ENCODE results near the gene GRIP1.

GRIP1 gene

GRCh38 chr12:66533767-66534166, 145.1 kb downstream of the GRIP1 start:
- Histone ChIP-seq H3K4ac (ENCODE audit: low read depth, low read length) (no peak overlapping the region), H2AK5ac (ENCODE audit: low read length) (no peak overlapping the region), H3K9me3 (ENCODE audit: insufficient read depth, low read depth, low read length) (no peaks in the 10 kb centered on the region), H3K27ac (ENCODE audit: low read depth, low read length) (no peak overlapping the region), H2BK5ac (ENCODE audit: low read depth, low read length, poor library complexity) (no peak overlapping the region), H3K27me3 (ENCODE audit: insufficient read depth, low read length) (no peaks in the 10 kb centered on the region), H2BK120ac (ENCODE audit: insufficient read depth, low read length, poor library complexity) (no peak overlapping the region), H3K79me1 (ENCODE audit: low read length) (no peaks in the 10 kb centered on the region), H3K4me3 (ENCODE audit: low read depth, low read length) (no peak overlapping the region), H2BK12ac (ENCODE audit: low read length) (no peak overlapping the region), H2AFZ (ENCODE audit: insufficient read depth, low read length, poor library complexity) (no peak overlapping the region), H3K18ac (ENCODE audit: low read length) (no peak overlapping the region), H3K4me2 (ENCODE audit: low read length) (no peak overlapping the region), H3K4me1 (ENCODE audit: control insufficient read depth in 1 of 2, insufficient read depth in 2 of 2, low read length in 2 of 2) (no peaks in the 10 kb centered on the region), H3K9ac (ENCODE audit: low read length) (no peak overlapping the region), H3K79me2 (ENCODE audit: control insufficient read depth, insufficient read depth, low read length, poor library complexity) (no peaks in the 10 kb centered on the region), H4K8ac (ENCODE audit: low read depth, low read length) (no peak overlapping the region), H4K12ac (ENCODE audit: low read depth, low read length) (no peak overlapping the region), H3K36me3 (ENCODE audit: control insufficient read depth in 1 of 2, insufficient read depth in 2 of 2, low read length in 2 of 2) (no peaks in the 10 kb centered on the region), H3K14ac (ENCODE audit: low read length) (no peak overlapping the region), H3K23ac (ENCODE audit: low read length) (no peak overlapping the region), H4K91ac (ENCODE audit: low read depth, low read length) (no peak overlapping the region)
- DNase-seq = no peak
- WGBS (ENCODE audit: extremely low coverage, insufficient coverage, insufficient read length) = no CpG with 5 or more reads among the region's 2 CpGs

GRCh38 chr12:66531766-66532165, 147.1 kb downstream of the GRIP1 start:
- H2AK5ac ChIP-seq (ENCODE audit: low read length) = no peak overlapping the region
- no peaks in the 10 kb centered on the region for H3K36me3 ChIP-seq (ENCODE audit: control insufficient read depth in 1 of 2, insufficient read depth in 2 of 2, low read length in 2 of 2)
- H4K91ac ChIP-seq (ENCODE audit: low read depth, low read length) = no peak overlapping the region
- no CpG with 5 or more reads among the region's 2 CpGs for WGBS (ENCODE audit: extremely low coverage, insufficient coverage, insufficient read length)
- no peak overlapping the region for H3K14ac ChIP-seq (ENCODE audit: low read length)
- no peak overlapping the region for H3K18ac ChIP-seq (ENCODE audit: low read length)
- H3K79me2 ChIP-seq (ENCODE audit: control insufficient read depth, insufficient read depth, low read length, poor library complexity) = no peaks in the 10 kb centered on the region
- no peak overlapping the region for H4K8ac ChIP-seq (ENCODE audit: low read depth, low read length)
- no peaks in the 10 kb centered on the region for H3K4me1 ChIP-seq (ENCODE audit: control insufficient read depth in 1 of 2, insufficient read depth in 2 of 2, low read length in 2 of 2)
- H2BK120ac ChIP-seq (ENCODE audit: insufficient read depth, low read length, poor library complexity) = no peak overlapping the region
- no peaks in the 10 kb centered on the region for H3K79me1 ChIP-seq (ENCODE audit: low read length)
- DNase-seq = no peak
- H4K12ac ChIP-seq (ENCODE audit: low read depth, low read length) = no peak overlapping the region
- H3K9ac ChIP-seq (ENCODE audit: low read length) = no peak overlapping the region
- H3K4ac ChIP-seq (ENCODE audit: low read depth, low read length) = no peak overlapping the region
- H3K27me3 ChIP-seq (ENCODE audit: insufficient read depth, low read length) = no peaks in the 10 kb centered on the region
- H3K23ac ChIP-seq (ENCODE audit: low read length) = no peak overlapping the region
- H2BK12ac ChIP-seq (ENCODE audit: low read length) = no peak overlapping the region
- no peak overlapping the region for H3K4me2 ChIP-seq (ENCODE audit: low read length)
- no peak overlapping the region for H3K27ac ChIP-seq (ENCODE audit: low read depth, low read length)
- no peak overlapping the region for H3K4me3 ChIP-seq (ENCODE audit: low read depth, low read length)
- H3K9me3 ChIP-seq (ENCODE audit: insufficient read depth, low read depth, low read length) = no peaks in the 10 kb centered on the region
- H2BK5ac ChIP-seq (ENCODE audit: low read depth, low read length, poor library complexity) = no peak overlapping the region
- no peak overlapping the region for H2AFZ ChIP-seq (ENCODE audit: insufficient read depth, low read length, poor library complexity)

- H4K8ac ChIP-seq (ENCODE audit: low read depth, low read length) = no peak overlapping the region
- no peak overlapping the region for H2AFZ ChIP-seq (ENCODE audit: insufficient read depth, low read length, poor library complexity)
- no peak overlapping the region for H3K14ac ChIP-seq (ENCODE audit: low read length)
- no peaks in the 10 kb centered on the region for H3K79me2 ChIP-seq (ENCODE audit: control insufficient read depth, insufficient read depth, low read length, poor library complexity)
- no peaks in the 10 kb centered on the region for H3K79me1 ChIP-seq (ENCODE audit: low read length)
- H3K27ac ChIP-seq (ENCODE audit: low read depth, low read length) = no peak overlapping the region
- no peak for DNase-seq
- H3K4ac ChIP-seq (ENCODE audit: low read depth, low read length) = no peak overlapping the region
- H4K91ac ChIP-seq (ENCODE audit: low read depth, low read length) = no peak overlapping the region
- H4K12ac ChIP-seq (ENCODE audit: low read depth, low read length) = no peak overlapping the region
- no peaks in the 10 kb centered on the region for H3K4me1 ChIP-seq (ENCODE audit: control insufficient read depth in 1 of 2, insufficient read depth in 2 of 2, low read length in 2 of 2)
- no peaks in the 10 kb centered on the region for H3K27me3 ChIP-seq (ENCODE audit: insufficient read depth, low read length)
- no peak overlapping the region for H2AK5ac ChIP-seq (ENCODE audit: low read length)
- H3K9ac ChIP-seq (ENCODE audit: low read length) = no peak overlapping the region
- no peaks in the 10 kb centered on the region for H3K9me3 ChIP-seq (ENCODE audit: insufficient read depth, low read depth, low read length)
- no peak overlapping the region for H3K4me2 ChIP-seq (ENCODE audit: low read length)
- H3K23ac ChIP-seq (ENCODE audit: low read length) = no peak overlapping the region
- H2BK120ac ChIP-seq (ENCODE audit: insufficient read depth, low read length, poor library complexity) = no peak overlapping the region
- no CpG with 5 or more reads among the region's 1 CpG for WGBS (ENCODE audit: extremely low coverage, insufficient coverage, insufficient read length)
- H2BK12ac ChIP-seq (ENCODE audit: low read length) = no peak overlapping the region
- H3K18ac ChIP-seq (ENCODE audit: low read length) = no peak overlapping the region
- H3K4me3 ChIP-seq (ENCODE audit: low read depth, low read length) = no peak overlapping the region
- H2BK5ac ChIP-seq (ENCODE audit: low read depth, low read length, poor library complexity) = no peak overlapping the region
- H3K36me3 ChIP-seq (ENCODE audit: control insufficient read depth in 1 of 2, insufficient read depth in 2 of 2, low read length in 2 of 2) = no peaks in the 10 kb centered on the region
These were observed 148.9 kb downstream of the GRIP1 start for GRCh38 chr12:66529934-66530333.

GRCh38 chr12:66516561-66516960, 162.3 kb downstream of the GRIP1 start:
- H3K14ac ChIP-seq (ENCODE audit: low read length) = no peak overlapping the region
- H2BK120ac ChIP-seq (ENCODE audit: insufficient read depth, low read length, poor library complexity) = no peak overlapping the region
- no peaks in the 10 kb centered on the region for H3K9me3 ChIP-seq (ENCODE audit: insufficient read depth, low read depth, low read length)
- DNase-seq = no peak
- H3K23ac ChIP-seq (ENCODE audit: low read length) = no peak overlapping the region
- H3K4ac ChIP-seq (ENCODE audit: low read depth, low read length) = no peak overlapping the region
- no peak overlapping the region for H2AK5ac ChIP-seq (ENCODE audit: low read length)
- H3K4me2 ChIP-seq (ENCODE audit: low read length) = no peak overlapping the region
- H3K79me2 ChIP-seq (ENCODE audit: control insufficient read depth, insufficient read depth, low read length, poor library complexity) = no peaks in the 10 kb centered on the region
- no peak overlapping the region for H4K8ac ChIP-seq (ENCODE audit: low read depth, low read length)
- no peak overlapping the region for H2AFZ ChIP-seq (ENCODE audit: insufficient read depth, low read length, poor library complexity)
- no peaks in the 10 kb centered on the region for H3K4me1 ChIP-seq (ENCODE audit: control insufficient read depth in 1 of 2, insufficient read depth in 2 of 2, low read length in 2 of 2)
- peaks cover 0 to 2% of the 10 kb centered on the region in 2 experiments for H3K36me3 ChIP-seq (ENCODE audit: control insufficient read depth in 1 of 2, insufficient read depth in 2 of 2, low read length in 2 of 2)
- H3K27ac ChIP-seq (ENCODE audit: low read depth, low read length) = no peak overlapping the region
- no peak overlapping the region for H3K18ac ChIP-seq (ENCODE audit: low read length)
- no CpG with 5 or more reads among the region's 4 CpGs for WGBS (ENCODE audit: extremely low coverage, insufficient coverage, insufficient read length)
- no peak overlapping the region for H3K9ac ChIP-seq (ENCODE audit: low read length)
- H3K4me3 ChIP-seq (ENCODE audit: low read depth, low read length) = no peak overlapping the region
- no peak overlapping the region for H2BK12ac ChIP-seq (ENCODE audit: low read length)
- no peaks in the 10 kb centered on the region for H3K79me1 ChIP-seq (ENCODE audit: low read length)
- H4K91ac ChIP-seq (ENCODE audit: low read depth, low read length) = no peak overlapping the region
- no peaks in the 10 kb centered on the region for H3K27me3 ChIP-seq (ENCODE audit: insufficient read depth, low read length)
- no peak overlapping the region for H2BK5ac ChIP-seq (ENCODE audit: low read depth, low read length, poor library complexity)
- H4K12ac ChIP-seq (ENCODE audit: low read depth, low read length) = no peak overlapping the region

Data from trophoblast cell (in vitro differentiated cells and primary cell).